ENCODE measurements around the gene DSCAM.

DSCAM gene

DNA sequence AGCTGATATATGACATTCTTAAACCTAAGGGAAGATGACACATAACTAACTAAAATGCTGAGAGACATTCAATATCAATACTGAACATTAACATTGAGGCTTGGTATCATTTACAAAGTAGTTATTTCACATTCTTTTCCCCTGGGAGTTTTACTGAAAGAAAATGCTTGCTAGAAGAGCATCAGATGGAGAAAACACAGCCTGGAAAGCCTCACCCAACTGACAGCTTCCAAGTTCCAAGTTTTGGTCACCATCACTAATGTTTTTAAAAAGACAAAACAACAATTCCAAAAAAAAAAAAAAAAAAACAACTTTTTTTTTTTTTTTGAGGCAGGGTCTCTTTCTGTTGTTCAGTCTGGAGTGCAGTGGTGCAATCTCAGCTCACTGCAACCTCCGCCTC is 80.6 kb downstream of the DSCAM start:
- DNase-seq, result no peak

GRCh38 chr21:40765811-40766210 is 81.1 kb downstream of the DSCAM start:
- no peak for DNase-seq

- DNase-seq, result no peak
Measured at GRCh38 chr21:40760821-40761220, 86.1 kb downstream of the DSCAM start.

- DNase-seq, result no peak
Measured at GRCh38 chr21:40759061-40759460, 87.9 kb downstream of the DSCAM start.

DNA sequence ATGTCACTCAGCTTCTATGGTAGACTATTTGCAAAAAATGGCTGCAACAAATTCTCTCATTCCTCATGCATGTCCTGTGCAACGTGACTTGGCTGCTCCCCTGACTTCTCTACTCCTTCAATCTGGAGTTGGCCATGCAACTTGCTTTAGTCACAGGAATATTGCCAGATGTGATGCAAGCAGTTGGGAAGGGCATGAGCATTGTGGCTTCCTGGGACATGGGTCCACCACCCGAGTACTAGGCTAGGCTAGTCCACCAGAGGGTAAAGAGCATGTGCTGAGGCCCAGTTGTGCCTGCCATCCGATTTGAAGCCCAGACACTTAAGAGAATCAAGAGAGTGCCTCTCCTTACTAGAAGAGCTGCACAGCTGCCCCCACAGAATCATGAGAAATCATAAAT is 89.6 kb downstream of the DSCAM start:
- DNase-seq, result no peak

- no peak for DNase-seq
Measured at GRCh38 chr21:40754466-40754865, 92.5 kb downstream of the DSCAM start.

GRCh38 chr21:40753756-40754155 is 93.2 kb downstream of the DSCAM start:
- DNase-seq, result no peak

DNA sequence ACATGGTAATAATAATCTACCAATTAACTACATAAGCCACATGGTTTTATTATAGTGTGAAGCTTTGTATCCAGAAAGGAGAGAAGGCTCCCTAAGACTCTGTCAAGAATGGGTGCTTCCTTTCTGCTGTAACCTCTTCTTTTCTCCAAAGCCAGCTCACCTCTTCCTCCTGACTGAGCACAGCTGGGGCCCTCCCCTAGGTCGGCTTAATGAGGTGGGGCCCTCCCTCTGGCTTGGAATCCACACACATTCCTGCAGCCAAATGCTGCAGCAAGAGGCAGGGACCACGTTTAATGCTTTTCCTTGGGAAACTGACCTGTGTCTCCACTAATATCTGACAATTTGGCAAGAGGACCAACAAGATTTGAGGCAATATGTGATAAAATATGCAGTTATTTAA is 94.8 kb downstream of the DSCAM start:
- no peak for DNase-seq

- DNase-seq, result no peak
Measured at GRCh38 chr21:40751221-40751620, 95.7 kb downstream of the DSCAM start.

- no peak for DNase-seq
Measured at GRCh38 chr21:40736145-40736544, 110.8 kb downstream of the DSCAM start.

GRCh38 chr21:40733024-40733397 is 113.9 kb downstream of the DSCAM start:
- no peak for DNase-seq

DNA sequence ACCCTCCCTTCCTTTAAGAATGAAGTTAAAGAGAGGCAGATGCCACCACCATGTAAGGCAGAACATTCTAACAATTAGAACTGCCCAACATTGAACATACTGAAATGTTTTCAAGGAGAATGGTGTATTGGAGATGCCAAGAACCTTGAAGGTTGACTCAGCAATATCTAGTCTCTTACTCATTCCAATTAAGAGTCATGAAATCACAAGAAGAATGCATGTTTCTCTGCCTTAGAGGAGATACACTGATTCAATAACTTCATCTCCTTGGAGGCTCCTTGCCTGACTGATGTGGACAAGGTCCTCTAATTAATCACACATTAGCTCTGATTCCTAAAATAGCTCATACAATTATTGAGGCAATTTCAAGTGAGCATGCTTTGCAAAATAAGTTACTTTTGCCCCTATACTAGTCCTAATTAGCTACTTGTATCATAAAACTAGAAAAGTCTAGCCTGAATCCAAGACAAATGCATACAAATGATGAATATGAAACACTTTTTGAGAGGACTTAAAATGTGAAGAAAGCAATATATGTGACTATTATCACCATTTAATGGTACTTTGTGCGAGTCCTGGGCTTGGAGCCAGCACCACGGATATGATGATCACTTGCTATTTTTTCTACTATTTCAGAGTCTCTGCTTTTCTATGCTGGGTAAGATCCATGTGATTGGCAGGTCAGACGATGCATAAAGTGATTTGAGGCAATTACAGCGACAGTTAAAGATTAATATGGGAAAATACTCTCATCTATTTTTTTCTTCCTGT is 114.5 kb downstream of the DSCAM start:
- DNase-seq, result no peak

DNA sequence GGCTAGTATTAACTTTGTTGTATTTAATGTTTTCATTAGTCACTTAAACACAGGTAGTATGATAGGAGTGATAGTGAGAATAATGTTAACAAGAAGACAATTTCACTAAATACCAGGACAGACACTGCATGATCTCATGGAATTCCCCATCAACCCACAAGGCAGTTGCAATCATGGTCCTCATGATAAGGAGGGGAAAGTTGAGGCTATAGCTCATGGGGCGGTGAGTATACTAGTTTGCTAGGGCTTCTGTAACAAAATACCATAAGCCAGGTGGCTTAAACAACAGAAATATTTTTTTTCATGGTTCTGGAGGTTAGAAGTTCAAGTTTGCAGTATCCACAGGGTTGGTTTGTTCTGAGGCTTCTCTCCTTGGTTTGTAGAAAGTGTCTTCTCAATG is 115.8 kb downstream of the DSCAM start:
- no peak for DNase-seq

- DNase-seq, result no peak
Measured at GRCh38 chr21:40730426-40730800, 116.5 kb downstream of the DSCAM start.

GRCh38 chr21:40729761-40730425 is 117.1 kb downstream of the DSCAM start:
- no peak for DNase-seq

- DNase-seq, result no peak
Measured at GRCh38 chr21:40723966-40724365, 123.0 kb downstream of the DSCAM start.

GRCh38 chr21:40723317-40723716 is 123.6 kb downstream of the DSCAM start:
- DNase-seq, result no peak

GRCh38 chr21:40719615-40720014 is 127.3 kb downstream of the DSCAM start:
- no peak for DNase-seq

DNA sequence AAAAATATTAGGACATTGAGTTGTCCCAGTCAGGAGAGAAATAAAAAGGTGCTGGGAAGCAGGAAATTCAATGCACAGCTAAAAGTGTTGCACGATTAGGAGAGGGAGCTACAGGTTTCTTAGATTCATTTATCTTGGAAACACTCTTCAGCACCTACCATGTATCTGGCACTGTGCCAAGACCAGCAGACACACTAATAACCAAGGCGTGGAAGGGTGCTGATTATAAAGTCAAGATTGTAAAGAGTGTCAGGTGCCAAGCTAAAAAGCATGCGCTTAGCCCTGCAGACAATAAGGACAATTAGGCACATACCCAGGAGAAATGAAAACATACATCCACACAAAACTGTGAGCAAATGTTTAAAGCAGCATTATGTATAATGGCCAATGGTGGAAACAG is 129.9 kb downstream of the DSCAM start:
- DNase-seq, result no peak

GRCh38 chr21:40714536-40714935 is 132.4 kb downstream of the DSCAM start:
- no peak for DNase-seq

GRCh38 chr21:40707656-40708244 is 139.2 kb downstream of the DSCAM start:
- DNase-seq, result no peak

DNA sequence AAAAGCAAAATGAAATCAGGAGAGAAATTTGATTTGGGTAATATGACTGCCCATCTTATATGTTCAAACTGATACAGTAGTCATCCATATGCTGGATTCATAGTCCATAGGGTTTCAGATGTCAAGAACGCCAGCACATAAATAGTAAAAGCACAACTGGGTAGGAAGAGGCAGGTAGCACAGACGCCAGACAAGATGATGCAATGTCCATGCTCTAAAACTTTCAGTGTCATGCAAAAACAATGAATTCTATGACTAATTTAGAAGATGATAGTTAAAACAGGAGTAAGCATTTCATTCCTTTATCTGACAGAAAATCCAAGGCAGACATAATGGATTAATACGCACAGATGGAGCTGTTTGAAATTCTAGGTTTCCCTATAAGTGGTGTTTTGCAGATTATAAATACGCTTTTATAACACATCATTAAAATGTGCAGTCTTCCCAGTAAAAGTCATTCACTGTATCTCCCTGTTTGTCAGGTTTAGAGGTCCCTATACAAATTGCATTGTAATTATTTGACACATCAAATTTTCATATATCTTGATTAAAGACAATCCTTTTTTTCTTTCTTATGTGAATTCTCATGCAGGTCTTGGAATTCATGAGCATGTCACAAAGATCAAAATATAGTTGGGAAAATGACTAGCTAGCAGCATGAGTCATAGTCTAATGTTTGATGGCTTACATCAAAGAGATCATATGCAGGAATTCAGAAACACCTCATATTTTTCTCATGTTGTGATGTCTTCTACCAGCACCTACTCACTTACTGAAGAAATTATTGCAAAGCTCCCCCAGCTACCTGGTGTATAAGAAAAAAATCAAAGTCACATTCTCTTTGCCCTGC is 139.9 kb downstream of the DSCAM start:
- DNase-seq, result no peak

GRCh38 chr21:40706176-40706575 is 140.8 kb downstream of the DSCAM start:
- DNase-seq, result no peak

DNA sequence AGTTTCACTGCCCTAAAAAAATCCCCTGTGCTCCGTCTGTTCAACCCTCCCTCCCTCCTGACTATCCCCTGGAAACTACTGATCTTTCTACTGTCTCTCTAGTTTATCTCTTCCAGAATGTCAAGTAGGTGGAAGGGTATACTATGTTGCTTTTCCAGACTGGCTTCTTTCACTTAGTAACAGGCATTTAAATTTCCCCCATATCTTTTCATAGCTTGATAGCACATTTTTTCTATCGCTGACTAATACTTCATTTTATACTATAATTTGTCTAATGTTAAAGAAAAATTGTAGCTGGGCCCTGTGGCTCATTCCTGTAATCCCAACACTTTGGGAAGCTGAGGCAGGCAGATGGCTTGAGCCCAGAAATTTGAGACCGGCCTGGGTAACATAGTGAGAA is 142.8 kb downstream of the DSCAM start:
- DNase-seq, result no peak

Measured in 8988T (cell line).